ENCODE measurements around the gene SPOCK1.

SPOCK1 gene

GRCh38 chr5:137040024-137040423 is 459.1 kb downstream of the SPOCK1 start:
- Histone ChIP-seq H3K4me1 (ENCODE audit: insufficient read depth, low read length) (peaks cover 31% of the 10 kb centered on the region), H3K4me3 (ENCODE audit: low read length) (no peak overlapping the region), H3K27me3 (ENCODE audit: insufficient read depth, low read length) (no peaks in the 10 kb centered on the region), H3K9me3 (ENCODE audit: insufficient read depth, low read depth, low read length) (no peaks in the 10 kb centered on the region), H3K36me3 (ENCODE audit: insufficient read depth, low read length) (no peaks in the 10 kb centered on the region), H3K27ac (ENCODE audit: low read depth, low read length) (no peak overlapping the region), H3K9ac (ENCODE audit: low read depth, low read length) (no peak overlapping the region)
- 93% methylated on average over 4 of the region's 4 CpGs for WGBS

GRCh38 chr5:137037848-137038247 is 461.3 kb downstream of the SPOCK1 start:
- no peaks in the 10 kb centered on the region for H3K27me3 ChIP-seq (ENCODE audit: insufficient read depth, low read length)
- no peak overlapping the region for H3K4me3 ChIP-seq (ENCODE audit: low read length)
- H3K9me3 ChIP-seq (ENCODE audit: insufficient read depth, low read depth, low read length): no peaks in the 10 kb centered on the region
- peaks cover 36% of the 10 kb centered on the region for H3K4me1 ChIP-seq (ENCODE audit: insufficient read depth, low read length)
- no peak overlapping the region for H3K9ac ChIP-seq (ENCODE audit: low read depth, low read length)
- no peak overlapping the region for H3K27ac ChIP-seq (ENCODE audit: low read depth, low read length)
- 80% methylated on average over 1 of the region's 2 CpGs for WGBS
- H3K36me3 ChIP-seq (ENCODE audit: insufficient read depth, low read length): no peaks in the 10 kb centered on the region

DNA sequence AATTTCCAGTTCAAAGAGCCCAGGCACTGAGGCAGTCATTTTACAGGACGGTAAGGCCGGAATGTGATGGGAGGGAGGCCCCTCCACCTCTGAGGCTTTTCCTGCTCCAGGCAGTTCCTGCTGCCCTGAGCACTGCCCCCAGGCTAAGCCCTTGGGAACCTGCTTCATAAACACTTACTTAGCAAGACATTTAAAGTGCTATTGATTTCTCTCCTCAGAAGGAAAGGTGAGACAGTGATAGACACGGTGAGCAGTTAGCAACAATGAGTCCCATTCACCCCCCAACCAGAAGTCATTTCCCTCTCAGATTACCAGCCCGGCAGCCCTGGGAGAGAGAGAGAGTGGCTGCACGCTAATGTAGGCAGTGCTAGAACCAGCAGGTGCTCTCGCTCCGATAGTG is 462.5 kb downstream of the SPOCK1 start:
- Histone ChIP-seq H3K9me3 (ENCODE audit: insufficient read depth, low read depth, low read length) (no peaks in the 10 kb centered on the region), H3K9ac (ENCODE audit: low read depth, low read length) (no peak overlapping the region), H3K36me3 (ENCODE audit: insufficient read depth, low read length) (no peaks in the 10 kb centered on the region), H3K27ac (ENCODE audit: low read depth, low read length) (no peak overlapping the region; the same call in 1 of the 2 replicates), H3K4me3 (ENCODE audit: low read length) (no peak overlapping the region), H3K4me1 (ENCODE audit: insufficient read depth, low read length) (peaks cover 36% of the 10 kb centered on the region), H3K27me3 (ENCODE audit: insufficient read depth, low read length) (no peaks in the 10 kb centered on the region)
- WGBS: 24% methylated on average over 7 of the region's 7 CpGs

- WGBS: 62% methylated on average over 1 of the region's 1 CpG
- Histone ChIP-seq H3K27ac (ENCODE audit: low read depth, low read length) (no peak overlapping the region), H3K9ac (ENCODE audit: low read depth, low read length) (no peak overlapping the region), H3K36me3 (ENCODE audit: insufficient read depth, low read length) (no peaks in the 10 kb centered on the region), H3K4me1 (ENCODE audit: insufficient read depth, low read length) (peaks cover 36% of the 10 kb centered on the region), H3K9me3 (ENCODE audit: insufficient read depth, low read depth, low read length) (no peaks in the 10 kb centered on the region), H3K27me3 (ENCODE audit: insufficient read depth, low read length) (no peaks in the 10 kb centered on the region), H3K4me3 (ENCODE audit: low read length) (no peak overlapping the region)
Observed at GRCh38 chr5:137035480-137035878, 463.6 kb downstream of the SPOCK1 start.

DNA sequence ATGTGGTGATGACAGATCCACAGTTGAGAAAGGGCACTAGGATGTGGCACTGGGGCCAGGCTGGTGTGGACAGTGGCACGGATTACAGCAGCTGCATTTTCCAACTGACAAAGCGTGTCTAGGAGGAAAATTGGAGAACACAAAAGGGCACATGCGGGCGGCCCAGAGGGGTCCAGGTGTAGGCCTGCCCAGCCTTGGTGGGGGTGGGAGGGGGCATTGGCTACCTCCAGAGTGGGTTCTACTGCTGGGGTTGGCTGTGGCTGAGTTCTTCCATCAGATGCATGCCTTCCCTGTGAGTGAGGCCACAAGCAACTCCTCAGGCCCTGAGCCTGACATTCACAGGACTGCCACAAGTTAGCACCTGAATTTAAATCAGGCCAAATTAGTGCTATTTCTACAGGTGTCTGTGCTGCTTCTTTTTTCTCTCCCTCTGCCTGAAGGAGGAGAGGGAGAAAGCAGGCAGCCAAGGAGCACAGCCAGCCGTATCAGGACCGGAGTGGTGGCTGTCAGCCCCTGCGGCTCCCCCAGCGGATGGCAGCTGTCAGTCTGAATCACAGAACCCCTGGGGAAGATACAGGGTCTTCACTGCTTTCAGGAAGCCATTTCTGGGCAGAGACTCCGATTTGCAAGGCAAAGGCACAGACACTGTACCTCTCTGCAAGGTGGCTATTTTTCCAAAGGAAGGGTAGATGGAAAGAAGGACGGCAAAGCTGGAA is 464.2 kb downstream of the SPOCK1 start:
- H3K27me3 ChIP-seq (ENCODE audit: insufficient read depth, low read length): no peaks in the 10 kb centered on the region
- H3K9ac ChIP-seq (ENCODE audit: low read depth, low read length): no peak overlapping the region
- H3K36me3 ChIP-seq (ENCODE audit: insufficient read depth, low read length): no peaks in the 10 kb centered on the region
- H3K9me3 ChIP-seq (ENCODE audit: insufficient read depth, low read depth, low read length): no peaks in the 10 kb centered on the region
- H3K4me3 ChIP-seq (ENCODE audit: low read length): no peak overlapping the region
- H3K27ac ChIP-seq (ENCODE audit: low read depth, low read length): no peak overlapping the region
- peaks cover 36% of the 10 kb centered on the region for H3K4me1 ChIP-seq (ENCODE audit: insufficient read depth, low read length)
- 74% methylated on average over 10 of the region's 10 CpGs for WGBS

GRCh38 chr5:137034213-137034612 is 464.9 kb downstream of the SPOCK1 start:
- H3K27ac ChIP-seq (ENCODE audit: low read depth, low read length): no peak overlapping the region
- H3K9ac ChIP-seq (ENCODE audit: low read depth, low read length): no peak overlapping the region
- H3K27me3 ChIP-seq (ENCODE audit: insufficient read depth, low read length): no peaks in the 10 kb centered on the region
- 95% methylated on average over 4 of the region's 4 CpGs for WGBS
- no peak overlapping the region for H3K4me3 ChIP-seq (ENCODE audit: low read length)
- H3K9me3 ChIP-seq (ENCODE audit: insufficient read depth, low read depth, low read length): no peaks in the 10 kb centered on the region
- peaks cover 36% of the 10 kb centered on the region for H3K4me1 ChIP-seq (ENCODE audit: insufficient read depth, low read length)
- no peaks in the 10 kb centered on the region for H3K36me3 ChIP-seq (ENCODE audit: insufficient read depth, low read length)

GRCh38 chr5:137032929-137033328 is 466.2 kb downstream of the SPOCK1 start:
- Histone ChIP-seq H3K4me1 (ENCODE audit: insufficient read depth, low read length) (peaks cover 30% of the 10 kb centered on the region), H3K9me3 (ENCODE audit: insufficient read depth, low read depth, low read length) (no peaks in the 10 kb centered on the region), H3K27ac (ENCODE audit: low read depth, low read length) (no peak overlapping the region), H3K9ac (ENCODE audit: low read depth, low read length) (no peak overlapping the region), H3K36me3 (ENCODE audit: insufficient read depth, low read length) (no peaks in the 10 kb centered on the region), H3K4me3 (ENCODE audit: low read length) (no peak overlapping the region), H3K27me3 (ENCODE audit: insufficient read depth, low read length) (no peaks in the 10 kb centered on the region)
- WGBS: 56% methylated on average over 8 of the region's 8 CpGs

DNA sequence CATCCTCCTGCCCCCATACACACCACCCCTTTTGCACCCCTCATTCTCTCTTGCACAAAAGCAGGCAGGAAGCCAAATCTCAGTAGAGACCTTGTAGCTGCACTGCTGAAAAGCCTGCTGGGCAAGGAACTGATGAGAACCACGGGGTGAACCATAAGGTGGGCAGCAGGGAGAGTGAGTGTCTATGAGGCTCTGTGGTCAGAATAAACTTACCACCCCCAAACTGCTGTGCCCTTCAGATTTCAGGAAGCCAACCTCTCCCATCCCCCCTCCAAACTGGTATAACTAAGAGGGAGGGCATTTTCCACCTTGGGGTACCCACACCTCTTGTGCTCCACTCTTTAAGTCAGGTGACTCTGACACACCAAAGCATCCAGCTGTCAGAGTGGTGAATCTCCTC is 471.4 kb downstream of the SPOCK1 start:
- Histone ChIP-seq H3K27ac (ENCODE audit: low read depth, low read length) (no peak overlapping the region), H3K9me3 (ENCODE audit: insufficient read depth, low read depth, low read length) (no peaks in the 10 kb centered on the region), H3K27me3 (ENCODE audit: insufficient read depth, low read length) (no peaks in the 10 kb centered on the region), H3K36me3 (ENCODE audit: insufficient read depth, low read length) (no peaks in the 10 kb centered on the region), H3K4me3 (ENCODE audit: low read length) (no peak overlapping the region), H3K4me1 (ENCODE audit: insufficient read depth, low read length) (no peaks in the 10 kb centered on the region), H3K9ac (ENCODE audit: low read depth, low read length) (no peak overlapping the region)
- WGBS: 100% methylated on average over 1 of the region's 1 CpG

DNA sequence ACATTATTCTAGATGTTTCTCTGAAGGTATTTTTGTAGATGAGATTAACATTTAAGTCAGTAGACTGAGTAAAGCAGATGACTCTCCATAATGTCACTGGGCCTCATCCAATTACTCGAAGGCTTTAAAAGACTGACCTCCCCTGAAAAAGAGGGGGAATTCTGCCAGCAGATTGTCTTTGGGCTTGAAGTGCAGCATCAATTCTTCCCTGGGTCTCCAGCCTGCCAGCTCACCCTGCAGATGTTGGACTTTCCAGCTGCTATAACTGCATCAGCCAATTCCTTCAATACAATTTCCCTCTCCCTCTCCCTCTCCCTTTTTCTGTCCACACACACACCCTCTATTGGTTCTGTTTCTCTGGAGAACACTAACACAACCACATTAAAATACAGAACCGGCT is 472.8 kb downstream of the SPOCK1 start:
- Histone ChIP-seq H3K9ac (ENCODE audit: low read depth, low read length) (no peak overlapping the region), H3K4me1 (ENCODE audit: insufficient read depth, low read length) (no peaks in the 10 kb centered on the region), H3K9me3 (ENCODE audit: insufficient read depth, low read depth, low read length) (no peaks in the 10 kb centered on the region), H3K4me3 (ENCODE audit: low read length) (no peak overlapping the region), H3K36me3 (ENCODE audit: insufficient read depth, low read length) (no peaks in the 10 kb centered on the region), H3K27me3 (ENCODE audit: insufficient read depth, low read length) (no peaks in the 10 kb centered on the region), H3K27ac (ENCODE audit: low read depth, low read length) (no peak overlapping the region)
- WGBS: 94% methylated on average over 2 of the region's 2 CpGs

DNA sequence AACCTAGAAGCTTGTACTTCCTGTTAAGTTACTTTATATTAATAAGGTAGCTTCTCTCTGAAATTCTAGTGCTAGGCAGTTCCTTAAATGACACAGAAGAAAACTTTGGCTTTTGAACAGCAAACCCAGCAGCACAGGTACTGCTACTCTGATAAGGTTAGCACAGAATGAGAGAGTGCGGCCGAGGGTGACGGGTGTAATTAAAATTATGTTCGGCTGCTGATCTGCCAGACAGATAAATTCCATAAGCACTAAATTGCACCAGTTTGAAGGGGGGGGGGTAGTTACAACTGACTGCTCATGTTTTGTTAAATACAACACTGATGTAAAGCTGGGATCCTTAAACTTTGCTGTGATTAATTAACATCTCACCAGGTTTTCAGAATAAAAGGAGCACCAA is 475.1 kb downstream of the SPOCK1 start:
- Histone ChIP-seq H3K36me3 (ENCODE audit: insufficient read depth, low read length) (no peaks in the 10 kb centered on the region), H3K27me3 (ENCODE audit: insufficient read depth, low read length) (no peaks in the 10 kb centered on the region), H3K4me1 (ENCODE audit: insufficient read depth, low read length) (no peaks in the 10 kb centered on the region), H3K9me3 (ENCODE audit: insufficient read depth, low read depth, low read length) (no peaks in the 10 kb centered on the region), H3K4me3 (ENCODE audit: low read length) (no peak overlapping the region), H3K27ac (ENCODE audit: low read depth, low read length) (no peak overlapping the region), H3K9ac (ENCODE audit: low read depth, low read length) (no peak overlapping the region)
- WGBS: 84% methylated on average over 4 of the region's 4 CpGs

- WGBS: 80% methylated on average over 5 of the region's 5 CpGs
- no peaks in the 10 kb centered on the region for H3K4me1 ChIP-seq (ENCODE audit: insufficient read depth, low read length)
- no peaks in the 10 kb centered on the region for H3K9me3 ChIP-seq (ENCODE audit: insufficient read depth, low read depth, low read length)
- H3K9ac ChIP-seq (ENCODE audit: low read depth, low read length): no peak overlapping the region
- H3K4me3 ChIP-seq (ENCODE audit: low read length): no peak overlapping the region
- H3K27ac ChIP-seq (ENCODE audit: low read depth, low read length): no peak overlapping the region
- no peaks in the 10 kb centered on the region for H3K36me3 ChIP-seq (ENCODE audit: insufficient read depth, low read length)
- H3K27me3 ChIP-seq (ENCODE audit: insufficient read depth, low read length): no peaks in the 10 kb centered on the region
Observed at GRCh38 chr5:137023371-137023770, 475.8 kb downstream of the SPOCK1 start.

- Histone ChIP-seq H3K4me1 (ENCODE audit: insufficient read depth, low read length) (no peaks in the 10 kb centered on the region), H3K36me3 (ENCODE audit: insufficient read depth, low read length) (no peaks in the 10 kb centered on the region), H3K4me3 (ENCODE audit: low read length) (no peak overlapping the region), H3K9me3 (ENCODE audit: insufficient read depth, low read depth, low read length) (no peaks in the 10 kb centered on the region), H3K27me3 (ENCODE audit: insufficient read depth, low read length) (no peaks in the 10 kb centered on the region), H3K9ac (ENCODE audit: low read depth, low read length) (no peak overlapping the region), H3K27ac (ENCODE audit: low read depth, low read length) (no peak overlapping the region)
- WGBS: 86% methylated on average over 2 of the region's 2 CpGs
Observed at GRCh38 chr5:137022725-137023124, 476.4 kb downstream of the SPOCK1 start.
